CD4-positive, alpha-beta T cell treated with Interleukin-6 at 100 ng/mL for 8 hours (primary cell): Measurements from ENCODE around the gene SH3BGRL2.
"Not testable (repeated sequence)": the region's sequence is repeated elsewhere in the genome, so short reads cannot be mapped to it uniquely, and the experiment has no call there.

Experiments
- DNase-seq: peaks from one replicate; pipeline ENCODE4 v3.0.0-alpha.2; 2020; ENCODE audit warnings: mixed read lengths, low spot score

Gene SH3BGRL2

GRCh38 chr6:79745282-79745681 is 114.2 kb downstream of the SH3BGRL2 start:
- DNase-seq = not testable (repeated sequence)

GRCh38 chr6:79746325-79746724 is 115.2 kb downstream of the SH3BGRL2 start:
- DNase-seq = not testable (repeated sequence)

- DNase-seq = no peak
These were observed 119.7 kb downstream of the SH3BGRL2 start for GRCh38 chr6:79750806-79751205.
